ENCODE results near the gene SEMA4B. TPM values are rescaled to one million over a fixed set of nuclear protein-coding genes. Genes with fewer than 3 reads are reported as not detected.

SEMA4B gene
- polyA plus RNA-seq, 1 donor (not counting 4 experiments of a cell fraction or from before 2014, with no cell fraction given) = 58.7 TPM

DNA sequence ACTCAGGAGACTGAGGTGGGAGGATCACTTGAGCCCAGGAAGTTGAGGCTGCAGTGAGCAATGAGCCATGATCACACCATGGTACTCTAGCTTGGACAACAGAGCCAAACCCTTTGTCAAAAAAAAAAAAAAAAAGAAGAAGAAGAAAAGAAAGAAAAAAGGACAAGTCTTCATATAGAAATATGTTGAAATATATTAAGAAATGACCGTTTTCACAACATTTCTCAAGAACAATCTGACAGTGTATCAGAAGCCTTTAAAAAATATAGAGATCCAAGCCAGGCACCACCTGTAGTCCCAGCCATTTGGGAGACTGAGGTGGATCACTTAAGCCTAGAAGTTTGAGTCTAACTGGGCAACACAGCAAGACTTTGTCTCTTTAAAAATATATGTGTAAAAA lies 29.5 kb upstream of the SEMA4B start:
- no peak overlapping the region for H3K4me2 ChIP-seq (ENCODE audit: control insufficient read depth, extremely low read depth, insufficient read depth, low read depth, low read length)
- dilution Hi-C loops (cut with MboI; ENCODE audit: extremely low pct_ligation_motif_present, low sequenced_read_pairs) = no loop called here
- no peak overlapping the region for H3K9ac ChIP-seq (ENCODE audit: control insufficient read depth, extremely low read depth, insufficient read depth, low read length)
- H2AFZ ChIP-seq (ENCODE audit: control insufficient read depth, low read length) = no peak overlapping the region
- H3K27ac ChIP-seq (ENCODE audit: control insufficient read depth, insufficient read depth, low read length) = no peak overlapping the region
- no peaks in the 10 kb centered on the region for H3K27me3 ChIP-seq (ENCODE audit: control insufficient read depth, extremely low read depth, insufficient read depth, low read length)
- FAIRE-seq (no peak), DNase-seq (ENCODE audit: low read depth, low spot score) (no peak)
- H3K4me3 ChIP-seq (ENCODE audit: control insufficient read depth in 2 of 3, extremely low read depth in 1 of 3, insufficient read depth in 2 of 3, low read depth in 1 of 3, low read length in 3 of 3) = no peak overlapping the region
- H4K20me1 ChIP-seq (ENCODE audit: control insufficient read depth, extremely low read depth, insufficient read depth, low read length) = no peaks in the 10 kb centered on the region
- TF ChIP-seq, protein P1, sequence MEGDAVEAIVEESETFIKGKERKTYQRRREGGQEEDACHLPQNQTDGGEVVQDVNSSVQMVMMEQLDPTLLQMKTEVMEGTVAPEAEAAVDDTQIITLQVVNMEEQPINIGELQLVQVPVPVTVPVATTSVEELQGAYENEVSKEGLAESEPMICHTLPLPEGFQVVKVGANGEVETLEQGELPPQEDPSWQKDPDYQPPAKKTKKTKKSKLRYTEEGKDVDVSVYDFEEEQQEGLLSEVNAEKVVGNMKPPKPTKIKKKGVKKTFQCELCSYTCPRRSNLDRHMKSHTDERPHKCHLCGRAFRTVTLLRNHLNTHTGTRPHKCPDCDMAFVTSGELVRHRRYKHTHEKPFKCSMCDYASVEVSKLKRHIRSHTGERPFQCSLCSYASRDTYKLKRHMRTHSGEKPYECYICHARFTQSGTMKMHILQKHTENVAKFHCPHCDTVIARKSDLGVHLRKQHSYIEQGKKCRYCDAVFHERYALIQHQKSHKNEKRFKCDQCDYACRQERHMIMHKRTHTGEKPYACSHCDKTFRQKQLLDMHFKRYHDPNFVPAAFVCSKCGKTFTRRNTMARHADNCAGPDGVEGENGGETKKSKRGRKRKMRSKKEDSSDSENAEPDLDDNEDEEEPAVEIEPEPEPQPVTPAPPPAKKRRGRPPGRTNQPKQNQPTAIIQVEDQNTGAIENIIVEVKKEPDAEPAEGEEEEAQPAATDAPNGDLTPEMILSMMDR (optimal IDR thresholded peaks at IDR 0.05 in 1 of 3, IDR thresholded peaks at IDR 0.05 in 1 of 3, conservative IDR thresholded peaks at IDR 0.05 in 1 of 3; ENCODE audit: extremely low read depth in 1 of 3, insufficient read depth in 2 of 3, low read length in 3 of 3) = no peak
- no peak for TF ChIP-seq EZH2 (IDR thresholded peaks at IDR 0.05; ENCODE audit: low read length)
- peaks cover 4% of the 10 kb centered on the region for H3K9me3 ChIP-seq (ENCODE audit: control insufficient read depth, low read depth, low read length)
- no peaks in the 10 kb centered on the region for H3K36me3 ChIP-seq (ENCODE audit: control insufficient read depth in 2 of 2, extremely low read depth in 1 of 2, insufficient read depth in 2 of 2, low read length in 2 of 2)
- H3K79me2 ChIP-seq (ENCODE audit: control insufficient read depth, insufficient read depth, low read length) = no peaks in the 10 kb centered on the region
- no peaks in the 10 kb centered on the region for H3K4me1 ChIP-seq (ENCODE audit: control insufficient read depth, extremely low read depth, insufficient read depth, low read length)
- no peaks in the 10 kb centered on the region for H3K9me1 ChIP-seq (ENCODE audit: control insufficient read depth, extremely low read depth, insufficient read depth, low read length)

- H3K36me3 ChIP-seq (ENCODE audit: control insufficient read depth in 2 of 2, extremely low read depth in 1 of 2, insufficient read depth in 2 of 2, low read length in 2 of 2) = no peaks in the 10 kb centered on the region
- DNase-seq (ENCODE audit: low read depth, low spot score) (no peak), FAIRE-seq (no peak)
- no peak overlapping the region for H2AFZ ChIP-seq (ENCODE audit: control insufficient read depth, low read length)
- H3K4me2 ChIP-seq (ENCODE audit: control insufficient read depth, extremely low read depth, insufficient read depth, low read depth, low read length) = no peak overlapping the region
- no peaks in the 10 kb centered on the region for H3K27me3 ChIP-seq (ENCODE audit: control insufficient read depth, extremely low read depth, insufficient read depth, low read length)
- no peaks in the 10 kb centered on the region for H3K79me2 ChIP-seq (ENCODE audit: control insufficient read depth, insufficient read depth, low read length)
- no peaks in the 10 kb centered on the region for H4K20me1 ChIP-seq (ENCODE audit: control insufficient read depth, extremely low read depth, insufficient read depth, low read length)
- dilution Hi-C loops (cut with MboI; ENCODE audit: extremely low pct_ligation_motif_present, low sequenced_read_pairs) = no loop called here
- no peak overlapping the region for H3K4me3 ChIP-seq (ENCODE audit: control insufficient read depth in 2 of 3, extremely low read depth in 1 of 3, insufficient read depth in 2 of 3, low read depth in 1 of 3, low read length in 3 of 3)
- no peaks in the 10 kb centered on the region for H3K9me1 ChIP-seq (ENCODE audit: control insufficient read depth, extremely low read depth, insufficient read depth, low read length)
- peaks cover 4% of the 10 kb centered on the region for H3K9me3 ChIP-seq (ENCODE audit: control insufficient read depth, low read depth, low read length)
- TF ChIP-seq, protein P1 (optimal IDR thresholded peaks at IDR 0.05 in 1 of 3, IDR thresholded peaks at IDR 0.05 in 1 of 3, conservative IDR thresholded peaks at IDR 0.05 in 1 of 3; ENCODE audit: extremely low read depth in 1 of 3, insufficient read depth in 2 of 3, low read length in 3 of 3) = no peak
- no peak for TF ChIP-seq EZH2 (IDR thresholded peaks at IDR 0.05; ENCODE audit: low read length)
- H3K27ac ChIP-seq (ENCODE audit: control insufficient read depth, insufficient read depth, low read length) = no peak overlapping the region
- H3K9ac ChIP-seq (ENCODE audit: control insufficient read depth, extremely low read depth, insufficient read depth, low read length) = no peak overlapping the region
- H3K4me1 ChIP-seq (ENCODE audit: control insufficient read depth, extremely low read depth, insufficient read depth, low read length) = no peaks in the 10 kb centered on the region
Measured at GRCh38 chr15:90173372-90173771, 27.8 kb upstream of the SEMA4B start.

Measured in keratinocyte (primary cell).